Stimulated activated CD4-positive, alpha-beta T cell treated with anti-CD3 and anti-CD28 coated beads, Interleukin-1b, Interleukin-23, amount 100 ng/mL, for 4 hours (primary cell): ENCODE results near the gene GBP5.
A peak's percentile ranks its signal among the peaks of the same experiment; 100 is the strongest.
"Not testable (repeated sequence)": the region's sequence is repeated elsewhere in the genome, so short reads cannot be mapped to it uniquely, and the experiment has no call there.

Source experiments
- DNase-seq, 2 donors: peaks; one replicate each; pipeline ENCODE4 v3.0.0-alpha.2; 2020; ENCODE audit warnings: low read depth in 2 of 2

The GBP5 gene

GRCh38 chr1:89272269-89273041 lies at the start of gene GBP5:
TSS of gene GBP5 (minus strand) at chr1:89272860. CDS start at chr1:89269555, 3,305 bp downstream.
- peak; percentile 34 to 46 for DNase-seq

GRCh38 chr1:89322402-89322801 lies 49.7 kb upstream of the GBP5 start:
- no peak for DNase-seq

- no peak for DNase-seq
Observed at GRCh38 chr1:89312572-89312971, 39.9 kb upstream of the GBP5 start.

- no peak for DNase-seq
Observed at GRCh38 chr1:89311757-89312156, 39.1 kb upstream of the GBP5 start.

- DNase-seq: no peak
Observed at GRCh38 chr1:89310976-89311375, 38.3 kb upstream of the GBP5 start.

- DNase-seq: no peak
Observed at GRCh38 chr1:89310505-89310904, 37.8 kb upstream of the GBP5 start.

- no peak for DNase-seq
Observed at GRCh38 chr1:89309828-89310227, 37.2 kb upstream of the GBP5 start.

- no peak for DNase-seq
Observed at GRCh38 chr1:89306273-89306672, 33.6 kb upstream of the GBP5 start.

GRCh38 chr1:89305493-89305892 lies 32.8 kb upstream of the GBP5 start:
- DNase-seq: no peak

- no peak for DNase-seq
Observed at GRCh38 chr1:89304572-89305230, 32.0 kb upstream of the GBP5 start.

GRCh38 chr1:89302697-89303332 lies 30.2 kb upstream of the GBP5 start:
- no peak for DNase-seq

- not testable (repeated sequence) for DNase-seq
Observed at GRCh38 chr1:89299739-89300463, 27.2 kb upstream of the GBP5 start.

- no peak for DNase-seq
Observed at GRCh38 chr1:89298461-89298860, 25.8 kb upstream of the GBP5 start.

GRCh38 chr1:89295187-89295586 lies 22.5 kb upstream of the GBP5 start:
- DNase-seq: no peak

GRCh38 chr1:89291276-89291675 lies 18.6 kb upstream of the GBP5 start:
- DNase-seq: no peak

GRCh38 chr1:89288051-89288340 lies 15.3 kb upstream of the GBP5 start:
- no peak for DNase-seq

GRCh38 chr1:89287181-89288050 lies 14.8 kb upstream of the GBP5 start:
- DNase-seq: no peak

GRCh38 chr1:89286549-89287180 lies 14.0 kb upstream of the GBP5 start:
- no peak for DNase-seq

- DNase-seq: no peak
Observed at GRCh38 chr1:89285745-89286380, 13.2 kb upstream of the GBP5 start.

GRCh38 chr1:89284078-89284763 lies 11.6 kb upstream of the GBP5 start:
- DNase-seq: not testable (repeated sequence)
